ENCODE data around the gene MAST2. TPM values are rescaled to one million over a fixed set of nuclear protein-coding genes. Genes with fewer than 3 reads are reported as not detected.
"Not testable (repeated sequence)": the region's sequence is repeated elsewhere in the genome, so short reads cannot be mapped to it uniquely, and the experiment has no call there.

The MAST2 gene
- total RNA-seq, 3 donors from 2014 or later: 28.0 to 34.4 (median 31.6) TPM

- TF ChIP-seq POLR2AphosphoS5 (IDR thresholded peaks at IDR 0.05): no peak
- TF ChIP-seq, protein P1, sequence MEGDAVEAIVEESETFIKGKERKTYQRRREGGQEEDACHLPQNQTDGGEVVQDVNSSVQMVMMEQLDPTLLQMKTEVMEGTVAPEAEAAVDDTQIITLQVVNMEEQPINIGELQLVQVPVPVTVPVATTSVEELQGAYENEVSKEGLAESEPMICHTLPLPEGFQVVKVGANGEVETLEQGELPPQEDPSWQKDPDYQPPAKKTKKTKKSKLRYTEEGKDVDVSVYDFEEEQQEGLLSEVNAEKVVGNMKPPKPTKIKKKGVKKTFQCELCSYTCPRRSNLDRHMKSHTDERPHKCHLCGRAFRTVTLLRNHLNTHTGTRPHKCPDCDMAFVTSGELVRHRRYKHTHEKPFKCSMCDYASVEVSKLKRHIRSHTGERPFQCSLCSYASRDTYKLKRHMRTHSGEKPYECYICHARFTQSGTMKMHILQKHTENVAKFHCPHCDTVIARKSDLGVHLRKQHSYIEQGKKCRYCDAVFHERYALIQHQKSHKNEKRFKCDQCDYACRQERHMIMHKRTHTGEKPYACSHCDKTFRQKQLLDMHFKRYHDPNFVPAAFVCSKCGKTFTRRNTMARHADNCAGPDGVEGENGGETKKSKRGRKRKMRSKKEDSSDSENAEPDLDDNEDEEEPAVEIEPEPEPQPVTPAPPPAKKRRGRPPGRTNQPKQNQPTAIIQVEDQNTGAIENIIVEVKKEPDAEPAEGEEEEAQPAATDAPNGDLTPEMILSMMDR (IDR thresholded peaks at IDR 0.05): no peak
- TF ChIP-seq POLR2A (IDR thresholded peaks at IDR 0.05): no peak
- DNase-seq (ENCODE audit: low spot score in 2 of 2): no peak
- no peaks in the 10 kb centered on the region for H3K9me3 ChIP-seq
- intact Hi-C loops (cut with DNase I; ENCODE audit: low total_unique reads): no loop called here
- H3K36me3 ChIP-seq: no peaks in the 10 kb centered on the region
- H3K4me3 ChIP-seq: no peak overlapping the region
- no peaks in the 10 kb centered on the region for H3K27me3 ChIP-seq
- no peak overlapping the region for H3K27ac ChIP-seq
- no peaks in the 10 kb centered on the region for H3K4me1 ChIP-seq
Measured at GRCh38 chr1:45796946-45797345, 6.5 kb upstream of the MAST2 start.

GRCh38 chr1:45800899-45801298, 2.5 kb upstream of the MAST2 start:
- no peak for TF ChIP-seq POLR2A (IDR thresholded peaks at IDR 0.05)
- Histone ChIP-seq H3K27me3 (no peaks in the 10 kb centered on the region), H3K27ac (no peak overlapping the region), H3K4me3 (no peak overlapping the region), H3K9me3 (no peaks in the 10 kb centered on the region), H3K36me3 (no peaks in the 10 kb centered on the region), H3K4me1 (peaks cover 0 to 14% of the 10 kb centered on the region in 2 donors)
- DNase-seq (ENCODE audit: low spot score in 2 of 2): no peak
- intact Hi-C loops (cut with DNase I; ENCODE audit: low total_unique reads): loop anchor here (10.0 kb wide), 1 partner anchor 46 kb away; the partner anchor contains the start of gene IPP

DNA sequence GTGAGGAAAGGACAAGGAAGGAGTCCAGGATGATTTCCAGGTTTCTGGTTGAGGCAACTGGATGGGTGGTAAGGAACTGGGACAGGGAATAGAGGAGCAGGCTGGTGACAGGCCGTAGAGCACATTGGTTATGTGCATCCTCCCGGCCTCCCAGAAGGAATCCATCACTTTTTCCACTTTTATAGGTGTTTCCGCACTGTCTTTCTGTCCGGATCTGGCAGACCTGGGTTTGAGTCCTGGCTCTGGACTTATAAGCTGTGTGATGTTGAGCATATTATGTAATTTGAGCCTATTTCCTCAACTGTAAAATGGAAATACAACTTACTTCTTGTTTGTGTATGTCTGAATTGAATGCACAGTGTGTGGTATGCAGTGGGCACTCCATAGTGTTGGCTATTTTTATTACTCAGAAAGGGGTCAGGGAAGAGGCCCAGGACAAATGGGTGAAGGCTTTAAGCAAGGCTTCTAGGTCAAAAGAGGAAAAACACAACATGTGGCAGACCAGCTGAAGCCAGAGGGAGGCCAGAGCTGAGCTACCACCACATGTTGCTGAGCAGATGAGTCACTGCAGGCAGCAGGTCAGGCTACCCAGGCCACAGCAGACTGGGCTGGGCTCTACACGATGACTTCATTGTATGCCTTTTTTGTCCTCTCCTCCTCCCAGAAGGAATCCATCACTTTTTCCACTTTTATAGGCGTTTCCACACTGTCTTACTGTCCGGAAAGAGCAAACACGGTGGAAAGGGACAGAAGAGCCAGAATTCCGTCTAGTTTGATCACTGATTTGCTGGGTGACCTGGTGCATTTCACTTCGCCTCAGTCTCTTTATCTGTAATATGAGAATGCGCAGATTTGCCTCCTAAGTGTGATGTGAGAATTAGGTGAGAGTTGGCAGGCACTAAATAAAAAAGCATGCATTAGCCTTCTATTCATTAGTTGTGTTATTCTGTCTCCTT, 791 bp upstream of the MAST2 start:
- TF ChIP-seq POLR2AphosphoS5 (IDR thresholded peaks at IDR 0.05) (peak in 2 of 3 donors; percentile 9 to 72), POLR2A (IDR thresholded peaks at IDR 0.05) (no peak)
- TF ChIP-seq, protein P1 (IDR thresholded peaks at IDR 0.05): no peak
- DNase-seq (ENCODE audit: low spot score in 2 of 2): peak; percentile 56 to 68
- intact Hi-C loops (cut with DNase I; ENCODE audit: low total_unique reads): loop anchor here (10.0 kb wide), 1 partner anchor 48 kb away; the partner anchor contains the start of gene IPP

GRCh38 chr1:45803781-45804668, 613 bp downstream of the MAST2 start:
- peak overlapping the region; percentile 79 to 91 for H3K27ac ChIP-seq
- H3K4me1 ChIP-seq: peaks cover 0 to 14% of the 10 kb centered on the region in 2 donors
- H3K27me3 ChIP-seq; H3K36me3 ChIP-seq; H3K9me3 ChIP-seq; DNase-seq (ENCODE audit: low spot score in 2 of 2): not testable (repeated sequence)
- intact Hi-C loops (cut with DNase I; ENCODE audit: low total_unique reads): loop anchor here (10.0 kb wide), 1 partner anchor 49 kb away; the partner anchor contains the start of gene IPP
- peak overlapping the region; percentile 54 to 70 (median 58) for H3K4me3 ChIP-seq

More for the DNA sequence above, 791 bp upstream of the MAST2 start:
- no peaks in the 10 kb centered on the region for H3K9me3 ChIP-seq
- H3K27ac ChIP-seq: peak overlapping the region; percentile 79 to 91
- no peaks in the 10 kb centered on the region for H3K27me3 ChIP-seq
- peak overlapping the region; percentile 54 to 70 (median 58) for H3K4me3 ChIP-seq
- H3K36me3 ChIP-seq: no peaks in the 10 kb centered on the region
- H3K4me1 ChIP-seq: peaks cover 0 to 14% of the 10 kb centered on the region in 2 donors

DNA sequence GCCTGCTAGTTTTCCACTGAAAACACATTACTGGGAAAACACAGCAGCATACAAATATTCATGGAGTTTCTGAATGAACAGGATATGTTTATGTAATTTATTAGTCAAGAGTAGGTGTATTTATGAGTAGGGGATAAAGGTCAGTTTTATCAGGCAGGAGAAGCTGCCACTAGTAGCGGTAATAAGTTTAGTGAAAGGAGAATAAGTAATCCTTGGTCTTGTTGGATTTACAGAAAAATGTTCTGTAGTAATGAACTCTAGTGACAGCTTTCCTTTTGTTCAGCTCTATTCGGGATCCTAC, 1.2 kb downstream of the MAST2 start:
- TF ChIP-seq, protein P1 (IDR thresholded peaks at IDR 0.05): no peak
- no peak for TF ChIP-seq POLR2A (IDR thresholded peaks at IDR 0.05)
- no peak for TF ChIP-seq POLR2AphosphoS5 (IDR thresholded peaks at IDR 0.05)
- H3K4me3 ChIP-seq: peak overlapping the region; percentile 54 to 70 (median 58)
- no peak overlapping the region for H3K27ac ChIP-seq
- H3K4me1 ChIP-seq: peaks cover 0 to 14% of the 10 kb centered on the region in 2 donors
- H3K9me3 ChIP-seq: no peaks in the 10 kb centered on the region
- H3K27me3 ChIP-seq: no peaks in the 10 kb centered on the region
- H3K36me3 ChIP-seq: no peaks in the 10 kb centered on the region
- DNase-seq (ENCODE audit: low spot score in 2 of 2): no peak
- intact Hi-C loops (cut with DNase I; ENCODE audit: low total_unique reads): loop anchor here (10.0 kb wide), 1 partner anchor 50 kb away; the partner anchor contains the start of gene IPP

All from breast epithelium (tissue), 4 donors.